Measurements from ENCODE around the gene EDRF1.

DNA sequence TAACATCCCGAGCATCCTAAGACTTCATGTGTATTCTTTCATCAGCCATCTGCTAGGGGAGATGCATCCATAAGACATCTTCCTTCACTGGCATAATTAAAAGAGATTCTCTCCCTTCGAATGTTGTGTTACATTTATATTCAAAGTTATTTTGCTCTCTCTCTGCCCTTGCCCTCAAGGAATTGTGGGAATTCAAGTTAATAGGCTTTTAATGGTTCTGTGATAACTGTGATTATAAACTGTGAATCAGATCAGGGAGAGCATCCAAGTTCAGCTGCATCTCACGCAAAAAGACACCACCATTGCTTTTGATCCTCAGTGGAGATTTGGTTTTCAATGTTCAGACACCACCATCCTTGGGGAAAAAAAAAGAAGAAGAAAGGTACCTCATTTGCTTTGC, 27.3 kb upstream of the EDRF1 start:
- TF ChIP-seq, protein P1, sequence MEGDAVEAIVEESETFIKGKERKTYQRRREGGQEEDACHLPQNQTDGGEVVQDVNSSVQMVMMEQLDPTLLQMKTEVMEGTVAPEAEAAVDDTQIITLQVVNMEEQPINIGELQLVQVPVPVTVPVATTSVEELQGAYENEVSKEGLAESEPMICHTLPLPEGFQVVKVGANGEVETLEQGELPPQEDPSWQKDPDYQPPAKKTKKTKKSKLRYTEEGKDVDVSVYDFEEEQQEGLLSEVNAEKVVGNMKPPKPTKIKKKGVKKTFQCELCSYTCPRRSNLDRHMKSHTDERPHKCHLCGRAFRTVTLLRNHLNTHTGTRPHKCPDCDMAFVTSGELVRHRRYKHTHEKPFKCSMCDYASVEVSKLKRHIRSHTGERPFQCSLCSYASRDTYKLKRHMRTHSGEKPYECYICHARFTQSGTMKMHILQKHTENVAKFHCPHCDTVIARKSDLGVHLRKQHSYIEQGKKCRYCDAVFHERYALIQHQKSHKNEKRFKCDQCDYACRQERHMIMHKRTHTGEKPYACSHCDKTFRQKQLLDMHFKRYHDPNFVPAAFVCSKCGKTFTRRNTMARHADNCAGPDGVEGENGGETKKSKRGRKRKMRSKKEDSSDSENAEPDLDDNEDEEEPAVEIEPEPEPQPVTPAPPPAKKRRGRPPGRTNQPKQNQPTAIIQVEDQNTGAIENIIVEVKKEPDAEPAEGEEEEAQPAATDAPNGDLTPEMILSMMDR (conservative IDR thresholded peaks at IDR 0.05; ENCODE audit: low read depth, low read length), result no peak
- TF ChIP-seq FOS (IDR thresholded peaks at IDR 0.05; ENCODE audit: low read depth, low read length), result no peak
- no peak for TF ChIP-seq CHD1 (IDR thresholded peaks at IDR 0.05; ENCODE audit: low read depth, low read length)
- no peak for TF ChIP-seq MAZ (IDR thresholded peaks at IDR 0.05; ENCODE audit: borderline replicate concordance, low read depth, low read length)
- no peak for TF ChIP-seq POLR2A (IDR thresholded peaks at IDR 0.05; ENCODE audit: low read depth, low read length)
- no peak for TF ChIP-seq MXI1 (IDR thresholded peaks at IDR 0.05; ENCODE audit: borderline replicate concordance, low read depth, low read length)
- no peak for TF ChIP-seq SMC3 (IDR thresholded peaks at IDR 0.05; ENCODE audit: low read depth, low read length)
- TF ChIP-seq RFX5 (IDR thresholded peaks at IDR 0.05; ENCODE audit: low read depth, low read length), result no peak
- TF ChIP-seq, protein P2, sequence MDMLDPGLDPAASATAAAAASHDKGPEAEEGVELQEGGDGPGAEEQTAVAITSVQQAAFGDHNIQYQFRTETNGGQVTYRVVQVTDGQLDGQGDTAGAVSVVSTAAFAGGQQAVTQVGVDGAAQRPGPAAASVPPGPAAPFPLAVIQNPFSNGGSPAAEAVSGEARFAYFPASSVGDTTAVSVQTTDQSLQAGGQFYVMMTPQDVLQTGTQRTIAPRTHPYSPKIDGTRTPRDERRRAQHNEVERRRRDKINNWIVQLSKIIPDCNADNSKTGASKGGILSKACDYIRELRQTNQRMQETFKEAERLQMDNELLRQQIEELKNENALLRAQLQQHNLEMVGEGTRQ (IDR thresholded peaks at IDR 0.05; ENCODE audit: low read depth, low read length), result no peak
- TF ChIP-seq RAD21 (IDR thresholded peaks at IDR 0.05; ENCODE audit: low read length), result no peak
- TF ChIP-seq, protein P3, sequence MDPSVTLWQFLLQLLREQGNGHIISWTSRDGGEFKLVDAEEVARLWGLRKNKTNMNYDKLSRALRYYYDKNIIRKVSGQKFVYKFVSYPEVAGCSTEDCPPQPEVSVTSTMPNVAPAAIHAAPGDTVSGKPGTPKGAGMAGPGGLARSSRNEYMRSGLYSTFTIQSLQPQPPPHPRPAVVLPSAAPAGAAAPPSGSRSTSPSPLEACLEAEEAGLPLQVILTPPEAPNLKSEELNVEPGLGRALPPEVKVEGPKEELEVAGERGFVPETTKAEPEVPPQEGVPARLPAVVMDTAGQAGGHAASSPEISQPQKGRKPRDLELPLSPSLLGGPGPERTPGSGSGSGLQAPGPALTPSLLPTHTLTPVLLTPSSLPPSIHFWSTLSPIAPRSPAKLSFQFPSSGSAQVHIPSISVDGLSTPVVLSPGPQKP (IDR thresholded peaks at IDR 0.05; ENCODE audit: borderline replicate concordance, low read depth, low read length), result no peak
- no peak for TF ChIP-seq RCOR1 (IDR thresholded peaks at IDR 0.05; ENCODE audit: insufficient replicate concordance, low read length)

Data from IMR-90 (cell line).